GM12878 (cell line): ENCODE data around the gene ALDH1L2. TPM values are rescaled to one million over a fixed set of nuclear protein-coding genes. Genes with fewer than 3 reads are reported as not detected.
A peak's percentile ranks its signal among the peaks of the same experiment; 100 is the strongest.

Experiments used
- ASH2L ChIP-seq: fragments of 300-600, 200-600 bp; sonication (generic); IDR thresholded peaks from 2 replicates; pipeline ENCODE4 v1.6.1; 2017; ENCODE audit warnings: low read depth, mild to moderate bottlenecking, borderline replicate concordance
- BCLAF1 ChIP-seq: fragments of 450-650 bp; IDR thresholded peaks from 2 replicates; pipeline ENCODE4 v1.6.1; 2017; ENCODE audit warnings: antibody characterized with exemption, mild to moderate bottlenecking, moderate library complexity
- CBX5 ChIP-seq: sonication (generic); IDR thresholded peaks from 2 replicates; pipeline ENCODE4 v1.6.1; 2016; ENCODE audit warnings: low read depth, moderate library complexity, mild to moderate bottlenecking, inconsistent platforms
- CEBPZ ChIP-seq: fragments of 150-350 bp; IDR thresholded peaks from 2 replicates; pipeline ENCODE4 v1.6.1; 2016; ENCODE audit warnings: low read depth, low read length
- CREM ChIP-seq: IDR thresholded peaks from 2 replicates; pipeline ENCODE4 v1.6.1; 2014; ENCODE audit warnings: antibody characterized with exemption, low read depth
- ESRRA ChIP-seq: IDR thresholded peaks from 2 replicates; pipeline ENCODE4 v1.6.1; 2012; ENCODE audit warnings: mild to moderate bottlenecking, low read length, improper control_type of control experiment
- FOS ChIP-seq: IDR thresholded peaks from 3 replicates; pipeline ENCODE4 v1.6.1; 2011; ENCODE audit warnings: borderline replicate concordance; ENCODE audit not compliant: insufficient read length; ENCODE audit errors: extremely low read depth
- HDAC6 ChIP-seq: fragments of 200-600 bp; sonication (generic); IDR thresholded peaks from one replicate; pipeline ENCODE4 v1.8.0; 2017; ENCODE audit warnings: antibody characterized with exemption; ENCODE audit not compliant: unreplicated experiment
- HDGF ChIP-seq: fragments of 450-650 bp; IDR thresholded peaks from 2 replicates; pipeline ENCODE4 v1.6.1; 2016; ENCODE audit warnings: antibody characterized with exemption
- IKZF1 ChIP-seq: fragments of 450-650 bp; conservative IDR thresholded peaks from 2 replicates; pipeline ENCODE4 v1.6.1; 2017; ENCODE audit warnings: antibody characterized with exemption, mild to moderate bottlenecking
- NBN ChIP-seq: fragments of 450-650 bp; IDR thresholded peaks from 2 replicates; pipeline ENCODE4 v1.6.1; 2016
- NR2C1 ChIP-seq: fragments of 450-650 bp; IDR thresholded peaks from 2 replicates; pipeline ENCODE4 v1.6.1; 2017; ENCODE audit warnings: antibody characterized with exemption, mild to moderate bottlenecking, moderate library complexity
- SUZ12 ChIP-seq: fragments of 200-600 bp; sonication (generic); IDR thresholded peaks from one replicate; pipeline ENCODE4 v1.6.1; 2018; ENCODE audit warnings: antibody characterized with exemption, mild to moderate bottlenecking; ENCODE audit not compliant: unreplicated experiment
- ZBTB4 ChIP-seq: fragments of 450-650 bp; formaldehyde crosslinking; IDR thresholded peaks from 2 replicates; pipeline ENCODE4 v1.4.0; 2022; ENCODE audit warnings: mild to moderate bottlenecking, moderate library complexity
- polyA plus RNA-seq, 11 experiments: library from polyadenylated mRNA; depleted of rRNA in 4 of 11; unstranded in 6 of 11; stranded (reverse) in 5 of 11; fragments of >200 nt; fragmentation: Nextera tagmentation in 4 of 11; fragmentation: Illumina TruSeq in 1 of 11; extraction: Ambion mirVana in 4 of 11; extraction: Trizol in 1 of 11; gene quantifications; 1 replicate in 1 of 11; 2 replicates in 10 of 11; pipeline versions ENCODE4 v1.2.1 to v1.2.3, GENCODE V29; 2011 to 2016; ENCODE audit warnings: inconsistent platforms in 2 of 11, missing spikeins in 2 of 11, low read depth in 1 of 11
- total RNA-seq, 4 experiments: library from RNA; depleted of rRNA in 3 of 4; stranded (reverse); fragments of >200 nt in 3 of 4; fragmentation: Illumina TruSeq in 1 of 4; extraction: Trizol in 1 of 4; gene quantifications; 2 replicates each; pipeline versions ENCODE4 v1.2.1 to v1.2.3, GENCODE V29; 2013 to 2021
- TF ChIP-seq, protein P1 (sequence below), 3 experiments: IDR thresholded peaks in 2 of 3; conservative IDR thresholded peaks in 1 of 3; 2 replicates each; pipeline ENCODE4 v1.5.1; 2011; ENCODE audit warnings: low read depth in 3 of 3, low read length in 3 of 3, mild to moderate bottlenecking in 3 of 3, control low read depth in 2 of 3, moderate library complexity in 2 of 3, inconsistent platforms in 1 of 3, mixed read lengths in 1 of 3; ENCODE audit not compliant: control insufficient read depth in 2 of 3, insufficient read depth in 1 of 3; ENCODE audit errors: extremely low read depth in 1 of 3

Gene ALDH1L2
- total and polyA plus RNA-seq, 10 of the 15 experiments (the other 5 are each of a cell fraction or from before 2014, with no cell fraction given) = 0.15 to 13.7 (median 8.5) TPM

DNA sequence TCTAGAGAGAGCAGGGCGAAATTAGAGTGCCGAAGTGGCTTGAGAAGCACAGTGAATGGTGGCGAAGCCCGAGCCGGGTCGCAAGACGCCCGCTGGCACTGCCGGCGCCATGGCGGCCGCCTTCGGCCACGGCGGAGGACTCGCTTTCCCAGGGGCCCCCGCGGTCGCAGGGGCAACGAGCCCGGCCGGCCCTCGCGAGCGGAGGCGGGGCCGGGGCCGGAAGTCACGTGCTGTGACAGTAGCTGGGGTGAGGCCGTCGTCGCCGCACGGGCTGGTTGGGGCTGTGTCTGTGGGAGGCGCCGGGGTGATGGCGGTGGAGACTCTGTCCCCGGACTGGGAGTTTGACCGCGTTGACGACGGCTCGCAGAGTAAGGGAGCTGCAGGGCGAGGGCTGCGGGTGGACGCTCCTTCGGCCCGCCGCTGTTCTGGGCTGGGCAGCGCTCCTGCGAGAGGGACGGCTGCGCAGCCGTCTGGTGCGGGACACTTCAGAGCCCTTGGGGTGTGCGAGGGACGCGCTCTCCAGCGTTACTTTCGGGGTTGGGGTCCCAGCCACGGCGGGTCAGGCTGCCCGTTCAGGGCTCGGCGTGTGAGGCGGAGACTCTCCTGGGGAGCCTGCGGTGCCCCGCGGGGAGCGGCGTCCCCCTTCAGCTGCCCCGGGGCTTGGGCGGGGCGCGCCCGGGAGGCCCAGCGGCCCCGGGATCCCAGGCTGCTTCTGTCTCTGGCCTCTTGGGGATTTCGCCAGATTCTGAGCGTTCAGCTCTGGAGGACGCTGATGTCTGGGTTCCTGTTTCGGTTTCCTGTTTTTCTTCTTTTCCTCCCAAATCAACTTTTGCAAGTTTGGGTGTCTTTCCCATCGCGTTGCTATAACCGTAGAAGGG lies 23.5 kb upstream of the ALDH1L2 start, which contains the start of gene WASHC4 (continued):
- TF ChIP-seq NR2C1 (peak; percentile 76), HDGF (peak; percentile 54; the same call in 1 of the 2 replicates), BCLAF1 (no peak), CEBPZ (no peak), FOS (no peak), CBX5 (0 out of 2 replicates have a peak, but pooled peaks have one; percentile 15), ESRRA (no peak), NBN (no peak), IKZF1 (peak; percentile 91), ZBTB4 (CRISPR knock-in tag) (no peak), SUZ12 (no peak), CREM (peak; percentile 82), ASH2L (0 out of 2 replicates have a peak, but pooled peaks have one; percentile 23), HDAC6 (no peak)
- TF ChIP-seq, protein P1, sequence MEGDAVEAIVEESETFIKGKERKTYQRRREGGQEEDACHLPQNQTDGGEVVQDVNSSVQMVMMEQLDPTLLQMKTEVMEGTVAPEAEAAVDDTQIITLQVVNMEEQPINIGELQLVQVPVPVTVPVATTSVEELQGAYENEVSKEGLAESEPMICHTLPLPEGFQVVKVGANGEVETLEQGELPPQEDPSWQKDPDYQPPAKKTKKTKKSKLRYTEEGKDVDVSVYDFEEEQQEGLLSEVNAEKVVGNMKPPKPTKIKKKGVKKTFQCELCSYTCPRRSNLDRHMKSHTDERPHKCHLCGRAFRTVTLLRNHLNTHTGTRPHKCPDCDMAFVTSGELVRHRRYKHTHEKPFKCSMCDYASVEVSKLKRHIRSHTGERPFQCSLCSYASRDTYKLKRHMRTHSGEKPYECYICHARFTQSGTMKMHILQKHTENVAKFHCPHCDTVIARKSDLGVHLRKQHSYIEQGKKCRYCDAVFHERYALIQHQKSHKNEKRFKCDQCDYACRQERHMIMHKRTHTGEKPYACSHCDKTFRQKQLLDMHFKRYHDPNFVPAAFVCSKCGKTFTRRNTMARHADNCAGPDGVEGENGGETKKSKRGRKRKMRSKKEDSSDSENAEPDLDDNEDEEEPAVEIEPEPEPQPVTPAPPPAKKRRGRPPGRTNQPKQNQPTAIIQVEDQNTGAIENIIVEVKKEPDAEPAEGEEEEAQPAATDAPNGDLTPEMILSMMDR (IDR thresholded peaks at IDR 0.05 in 2 of 3, conservative IDR thresholded peaks at IDR 0.05 in 1 of 3; ENCODE audit: control insufficient read depth in 2 of 3, extremely low read depth in 1 of 3, insufficient read depth in 1 of 3, low read depth in 3 of 3, low read length in 3 of 3) = peak in 1 of 3 experiments; percentile 14; a peak in 1 of 6 replicates
